ENCODE measurements around the gene MAST2. TPM values are rescaled to one million over a fixed set of nuclear protein-coding genes. Genes with fewer than 3 reads are reported as not detected.

Gene MAST2
- total and polyA plus RNA-seq, 2 donors (not counting 3 experiments of a cell fraction or from before 2014, with no cell fraction given) = 25.0 to 41.2 TPM

- DNase-seq (ENCODE audit: low read depth, low spot score) (no peak), FAIRE-seq (no peak)
- CTCF ChIA-PET = no interaction called here
- intact Hi-C loops (cut with micrococcal nuclease) (no loop called here), dilution Hi-C loops (cut with MboI; ENCODE audit: extremely low pct_ligation_motif_present, low sequenced_read_pairs) (no loop called here)
- Histone ChIP-seq H3K4me2 (ENCODE audit: insufficient read depth, low read length) (no peak overlapping the region), H3K4me3 (replicated peaks in 1 of 3; ENCODE audit: insufficient read depth in 1 of 3, low read depth in 1 of 3, low read length in 3 of 3) (no peak overlapping the region), H3K9ac (replicated peaks; ENCODE audit: extremely low read depth, insufficient read depth, low read length) (no peak overlapping the region), H3K36me3 (ENCODE audit: control insufficient read depth in 2 of 2, extremely low read depth in 1 of 2, insufficient read depth in 2 of 2, low read length in 2 of 2) (no peaks in the 10 kb centered on the region), H3K79me2 (ENCODE audit: control insufficient read depth, insufficient read depth, low read length) (peaks cover 3% of the 10 kb centered on the region), H3K27me3 (ENCODE audit: control insufficient read depth in 2 of 2, insufficient read depth in 2 of 2, low read length in 2 of 2) (no peaks in the 10 kb centered on the region), H3K4me1 (ENCODE audit: control insufficient read depth, extremely low read depth, insufficient read depth, low read length) (no peaks in the 10 kb centered on the region), H3K9me1 (replicated peaks; ENCODE audit: control insufficient read depth, extremely low read depth, insufficient read depth, low read length) (no peaks in the 10 kb centered on the region), H4K20me1 (replicated peaks; ENCODE audit: control insufficient read depth, extremely low read depth, insufficient read depth, low read length) (no peaks in the 10 kb centered on the region), H2AFZ (ENCODE audit: low read depth, low read length) (no peak overlapping the region), H3K27ac (ENCODE audit: insufficient read depth, low read depth, low read length) (no peak overlapping the region), H3K9me3 (replicated peaks; ENCODE audit: control insufficient read depth, insufficient read depth, low read length) (no peaks in the 10 kb centered on the region)
- no TSS peak for BruUV-seq (replicated peaks)
- TF ChIP-seq, protein P1, sequence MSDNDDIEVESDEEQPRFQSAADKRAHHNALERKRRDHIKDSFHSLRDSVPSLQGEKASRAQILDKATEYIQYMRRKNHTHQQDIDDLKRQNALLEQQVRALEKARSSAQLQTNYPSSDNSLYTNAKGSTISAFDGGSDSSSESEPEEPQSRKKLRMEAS (IDR thresholded peaks at IDR 0.05; ENCODE audit: insufficient read depth, insufficient read length) = no peak
- TF ChIP-seq GATA2 (IDR thresholded peaks at IDR 0.05; ENCODE audit: insufficient read depth, insufficient read length, low read depth, low read length) (no peak), EZH2 (IDR thresholded peaks at IDR 0.05; ENCODE audit: borderline replicate concordance, low read depth, low read length, severe bottlenecking) (no peak), MYC (IDR thresholded peaks at IDR 0.05; ENCODE audit: low read depth, low read length) (no peak), POLR2AphosphoS5 (IDR thresholded peaks at IDR 0.05; ENCODE audit: insufficient read depth, low read depth, low read length) (no peak), JUN (IDR thresholded peaks at IDR 0.05; ENCODE audit: borderline replicate concordance, insufficient read depth, insufficient read length, low read depth) (no peak), FOS (IDR thresholded peaks at IDR 0.05; ENCODE audit: borderline replicate concordance, insufficient read depth, low read length) (no peak), POLR2A (IDR thresholded peaks at IDR 0.05; ENCODE audit: low read depth, low read length) (no peak)
- TF ChIP-seq, protein P2, sequence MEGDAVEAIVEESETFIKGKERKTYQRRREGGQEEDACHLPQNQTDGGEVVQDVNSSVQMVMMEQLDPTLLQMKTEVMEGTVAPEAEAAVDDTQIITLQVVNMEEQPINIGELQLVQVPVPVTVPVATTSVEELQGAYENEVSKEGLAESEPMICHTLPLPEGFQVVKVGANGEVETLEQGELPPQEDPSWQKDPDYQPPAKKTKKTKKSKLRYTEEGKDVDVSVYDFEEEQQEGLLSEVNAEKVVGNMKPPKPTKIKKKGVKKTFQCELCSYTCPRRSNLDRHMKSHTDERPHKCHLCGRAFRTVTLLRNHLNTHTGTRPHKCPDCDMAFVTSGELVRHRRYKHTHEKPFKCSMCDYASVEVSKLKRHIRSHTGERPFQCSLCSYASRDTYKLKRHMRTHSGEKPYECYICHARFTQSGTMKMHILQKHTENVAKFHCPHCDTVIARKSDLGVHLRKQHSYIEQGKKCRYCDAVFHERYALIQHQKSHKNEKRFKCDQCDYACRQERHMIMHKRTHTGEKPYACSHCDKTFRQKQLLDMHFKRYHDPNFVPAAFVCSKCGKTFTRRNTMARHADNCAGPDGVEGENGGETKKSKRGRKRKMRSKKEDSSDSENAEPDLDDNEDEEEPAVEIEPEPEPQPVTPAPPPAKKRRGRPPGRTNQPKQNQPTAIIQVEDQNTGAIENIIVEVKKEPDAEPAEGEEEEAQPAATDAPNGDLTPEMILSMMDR (IDR thresholded peaks at IDR 0.05; ENCODE audit: extremely low read depth in 1 of 2, insufficient read depth in 1 of 2, low read depth in 1 of 2, low read length in 2 of 2) = no peak
- POLR2A ChIA-PET = no interaction called here
Measured at GRCh38 chr1:45913183-45913683, 109.8 kb downstream of the MAST2 start.

Data from endothelial cell of umbilical vein (primary cell).